Activated CD4-positive, alpha-beta T cell treated with anti-CD3 and anti-CD28 coated beads for 4 hours (primary cell): ENCODE data around the gene FLOT1.
"Not testable (repeated sequence)": the region's sequence is repeated elsewhere in the genome, so short reads cannot be mapped to it uniquely, and the experiment has no call there.

Experiments used
- DNase-seq, 2 donors: peaks; one replicate each; pipeline ENCODE4 v3.0.0-alpha.2; 2020

Gene FLOT1

DNA sequence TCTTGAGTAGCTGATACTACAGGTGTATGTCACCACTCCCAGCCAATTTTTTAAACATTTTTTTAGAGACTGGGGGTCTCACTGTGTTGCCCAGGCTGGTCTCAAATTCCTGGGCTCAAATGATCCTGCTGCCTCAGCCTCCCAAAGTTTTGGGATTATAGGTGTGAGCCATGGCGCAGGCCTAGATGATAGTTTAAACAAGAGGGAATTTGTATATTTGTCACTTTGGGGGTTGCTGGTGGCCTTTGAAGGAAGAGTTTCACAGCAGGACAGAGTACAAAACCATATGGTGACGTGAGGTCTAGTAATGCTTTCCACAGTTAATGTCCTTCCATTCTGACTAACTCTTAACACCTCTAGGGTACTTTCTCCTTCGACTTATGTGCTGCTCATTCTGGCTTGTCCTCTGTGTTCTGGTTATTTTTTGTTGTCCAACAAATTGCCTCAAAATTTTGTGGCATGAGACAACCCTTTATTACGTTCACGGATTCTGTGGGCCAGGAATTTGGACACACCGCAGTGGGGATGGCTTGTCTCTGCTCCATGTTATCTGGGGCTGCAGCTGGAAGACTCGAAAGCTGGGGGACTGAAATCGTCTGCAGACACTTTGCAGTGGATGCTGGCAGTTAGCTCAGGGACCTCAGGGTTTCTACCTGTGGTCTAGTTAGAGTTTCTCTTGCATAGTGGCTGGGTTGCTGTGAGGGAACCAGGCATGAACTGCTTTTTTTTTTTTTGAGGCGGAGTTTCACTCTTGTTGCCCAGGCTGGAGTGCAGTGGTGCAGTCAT, 24.9 kb upstream of the FLOT1 start:
- DNase-seq = no peak

DNA sequence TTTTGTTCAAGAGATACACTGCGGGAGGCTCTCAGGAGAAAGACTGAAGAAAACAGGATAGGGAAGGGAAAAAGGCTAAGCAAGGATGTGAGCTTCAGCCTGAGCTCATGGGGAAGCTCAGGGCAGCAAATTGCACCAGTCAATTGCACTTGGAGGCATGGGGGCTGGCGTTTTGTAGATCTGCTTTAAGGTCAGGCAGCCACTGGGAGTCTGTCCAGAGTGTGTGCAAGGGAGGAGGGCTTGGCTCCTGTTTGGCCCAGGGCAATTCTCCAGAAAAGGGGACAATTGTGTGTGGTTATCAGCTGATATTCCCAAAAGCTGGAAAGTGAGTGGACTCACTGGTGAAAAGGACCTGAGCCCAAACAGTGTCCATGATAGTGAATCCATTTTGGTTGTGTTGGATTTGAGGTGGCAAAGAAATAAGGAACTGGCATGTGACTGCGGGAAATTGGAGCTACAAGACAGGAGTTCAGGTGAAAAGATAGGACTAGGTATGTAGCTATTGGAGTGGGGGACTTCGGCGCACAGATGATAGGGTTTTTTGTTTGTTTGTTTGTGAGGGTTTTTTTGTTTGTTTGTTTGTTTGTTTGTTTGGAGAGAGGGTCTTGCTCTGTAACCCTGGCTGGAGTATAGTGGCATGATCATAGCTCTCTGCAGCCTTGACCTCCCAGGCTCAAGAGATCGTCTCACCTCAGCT, 24.1 kb upstream of the FLOT1 start:
- DNase-seq = no peak

DNA sequence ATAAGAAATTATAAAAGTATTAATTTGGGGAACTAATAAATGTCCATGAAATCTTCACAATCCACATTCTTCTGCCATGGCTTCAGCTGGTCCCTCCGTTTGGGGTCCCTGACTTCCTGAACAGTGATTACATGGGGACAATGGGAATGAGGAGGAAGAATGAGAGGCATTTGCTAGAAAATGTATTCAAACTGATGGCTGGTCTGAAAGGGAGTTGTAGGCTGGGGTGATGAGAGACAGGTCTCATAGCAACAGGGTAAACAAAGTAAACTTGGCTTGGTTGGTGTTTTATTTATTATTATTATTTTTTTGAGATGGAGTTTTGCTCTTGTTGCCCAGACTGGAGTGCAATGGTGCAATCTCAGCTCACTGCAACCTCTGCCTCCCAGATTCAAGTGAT, 23.0 kb upstream of the FLOT1 start:
- not testable (repeated sequence) for DNase-seq

DNA sequence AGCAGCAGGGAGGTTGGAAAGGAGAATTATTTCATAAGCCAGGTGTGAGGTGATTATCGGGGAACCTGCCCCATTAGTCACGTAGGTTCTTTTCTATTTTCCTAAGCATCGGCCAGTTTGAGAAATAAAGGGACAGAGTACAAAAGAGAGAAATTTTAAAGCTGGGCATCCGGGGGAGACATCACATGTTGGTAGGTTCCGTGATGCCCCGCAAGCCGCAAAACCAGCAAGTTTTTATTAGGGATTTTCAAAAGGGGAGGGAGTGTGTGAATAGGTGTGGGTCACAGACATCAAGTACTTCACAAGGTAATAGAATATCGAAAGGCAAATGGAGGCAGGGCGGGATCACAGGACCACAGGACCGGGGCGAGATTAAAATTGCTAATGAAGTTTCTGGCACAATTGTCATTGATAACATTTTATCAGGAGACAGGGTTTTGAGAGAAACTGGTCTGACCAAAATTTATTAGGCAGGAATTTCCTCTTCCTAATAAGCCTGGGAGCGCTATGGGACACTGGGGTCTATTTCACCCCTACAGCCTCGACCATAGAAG, 22.1 kb upstream of the FLOT1 start:
- not testable (repeated sequence) for DNase-seq

DNA sequence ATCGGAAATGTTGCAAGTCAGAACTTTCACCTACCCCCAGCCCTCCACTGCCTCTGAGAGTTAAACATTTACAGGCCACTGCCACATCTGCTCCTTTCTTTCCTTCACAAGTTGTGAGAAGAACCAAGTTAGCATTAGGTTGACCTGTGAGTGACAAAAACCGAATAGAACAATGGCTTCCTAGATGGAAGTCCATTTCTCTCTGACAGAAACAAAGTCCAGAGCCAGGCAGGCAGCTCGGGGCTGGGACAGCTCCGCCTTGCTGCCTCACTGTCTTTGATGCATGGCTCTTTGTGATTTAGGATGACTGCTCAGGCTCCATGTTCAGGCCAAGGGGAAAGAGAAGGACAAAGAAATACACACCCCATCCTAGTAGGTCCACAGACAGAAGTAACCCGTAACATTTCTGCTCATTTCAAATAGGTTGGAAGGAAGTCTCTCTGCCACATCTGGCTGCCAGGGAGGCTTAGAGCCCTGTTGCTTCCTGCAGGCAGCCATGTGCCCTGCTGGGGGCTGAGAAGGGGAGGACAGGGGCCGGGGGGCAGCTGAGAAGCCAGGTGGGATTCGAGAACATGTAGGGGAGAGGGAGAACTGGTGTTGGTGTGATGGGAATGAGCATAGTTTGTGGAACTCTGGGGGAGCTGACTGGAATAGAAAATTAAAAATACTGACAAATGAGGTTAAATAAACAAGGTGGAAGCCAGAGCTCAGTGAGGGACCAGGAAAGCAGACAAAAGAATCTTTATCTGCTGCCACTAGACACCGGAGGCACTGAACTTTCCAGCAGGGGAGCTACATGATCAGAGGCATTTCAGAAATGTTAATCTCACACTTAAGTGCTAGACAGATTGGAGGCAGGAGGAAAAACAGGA, 21.4 kb upstream of the FLOT1 start:
- DNase-seq = no peak

DNA sequence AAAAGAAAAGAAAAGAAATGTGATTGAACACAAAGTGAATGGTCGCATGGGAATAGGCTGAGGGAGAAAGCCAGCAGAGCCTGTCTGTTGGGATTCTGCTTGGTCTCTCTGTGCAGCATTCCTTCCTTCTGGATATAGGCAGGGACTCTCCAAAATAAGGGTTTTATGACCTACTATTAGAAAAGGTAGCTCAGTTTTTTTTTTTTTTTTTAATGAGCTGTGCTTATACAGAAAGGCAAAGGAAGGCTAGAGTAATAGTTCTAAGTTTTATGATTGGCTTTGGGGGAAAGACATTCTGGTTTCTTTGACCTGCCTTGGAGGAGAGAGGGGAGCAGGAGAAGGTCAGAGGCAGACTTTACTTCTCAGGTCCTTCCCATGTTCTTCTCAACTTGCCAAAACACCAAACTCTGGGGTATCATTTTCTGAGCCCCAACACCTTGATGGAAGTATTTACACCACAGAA, 20.7 kb upstream of the FLOT1 start:
- no peak for DNase-seq

DNA sequence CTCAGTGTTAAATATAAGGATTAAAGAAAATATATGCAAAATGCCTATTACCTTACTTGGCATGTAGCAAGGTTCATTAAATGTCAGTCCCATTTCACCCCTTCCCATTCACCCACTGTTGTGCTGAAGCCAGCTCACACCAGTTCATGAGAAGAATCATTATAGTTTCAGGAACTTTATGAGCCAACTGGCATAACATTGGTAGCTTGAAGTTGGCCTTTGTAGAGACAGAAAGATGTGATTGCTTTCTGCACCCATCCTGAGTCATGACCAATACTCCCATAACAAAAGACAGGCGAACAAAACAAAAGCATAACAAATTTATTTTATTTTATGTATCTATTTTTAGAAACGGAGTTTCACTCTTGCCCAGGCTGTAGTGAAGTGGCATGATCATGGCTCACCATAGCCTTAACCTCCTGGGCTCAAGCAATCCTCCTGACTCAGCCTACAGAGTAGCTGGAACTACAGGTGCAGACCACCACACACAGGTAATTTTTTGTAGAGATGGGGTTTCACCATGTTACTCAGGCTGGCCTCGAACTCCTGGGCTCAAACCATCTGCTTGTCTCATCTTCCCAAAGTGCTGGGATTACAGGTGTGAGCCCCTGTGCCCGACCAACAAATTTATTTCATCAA, 19.4 kb upstream of the FLOT1 start:
- no peak for DNase-seq

DNA sequence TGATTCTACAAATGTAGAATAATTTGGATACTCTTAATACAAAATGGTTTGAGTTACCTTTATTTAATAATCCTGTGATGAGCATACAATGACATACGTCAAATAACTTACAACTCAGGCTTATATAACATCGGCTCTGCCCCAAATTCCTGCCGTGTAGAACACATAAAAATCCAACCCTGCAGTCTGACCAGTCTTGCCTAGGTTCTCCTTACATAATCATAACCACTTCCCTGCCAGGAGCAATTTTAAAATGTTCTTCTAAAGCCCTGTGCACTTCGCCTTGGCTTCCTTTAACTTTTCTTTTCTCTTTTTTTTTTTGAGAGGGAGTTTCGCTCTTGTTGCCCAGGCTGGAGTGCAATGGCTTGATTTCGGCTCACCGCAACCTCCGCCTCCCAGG, 18.1 kb upstream of the FLOT1 start:
- DNase-seq = no peak

DNA sequence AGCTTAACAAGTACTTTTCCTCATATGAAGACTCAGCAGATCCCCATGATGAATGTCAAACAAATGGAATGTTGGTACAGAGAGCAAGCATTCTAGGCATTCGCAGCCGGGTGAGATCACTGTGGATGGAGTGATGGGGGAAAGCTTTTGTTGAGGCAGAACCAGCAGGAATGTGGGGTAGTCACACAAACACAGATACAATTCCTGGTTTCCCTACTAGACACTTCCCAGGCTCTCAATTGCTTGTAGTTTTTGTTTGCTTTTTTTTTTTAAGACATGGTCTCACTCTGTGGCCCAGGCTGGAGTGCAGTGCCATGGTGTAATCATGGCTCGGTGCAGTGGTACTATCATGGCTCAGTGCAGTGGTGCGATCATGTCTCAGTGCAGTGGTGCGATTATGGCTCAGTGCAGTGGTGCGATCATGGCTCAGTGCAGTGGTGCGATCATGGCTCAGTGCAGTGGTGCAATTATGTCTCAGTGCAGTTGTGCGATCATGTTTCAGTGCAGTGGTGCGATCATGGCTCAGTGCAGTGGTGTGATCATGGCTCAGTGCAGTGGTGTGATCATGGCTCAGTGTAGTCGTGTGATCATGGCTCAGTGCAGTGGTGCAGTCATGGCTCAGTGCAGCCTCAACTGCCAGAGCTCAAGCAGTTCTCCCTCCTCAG, 17.2 kb upstream of the FLOT1 start:
- no peak for DNase-seq

DNA sequence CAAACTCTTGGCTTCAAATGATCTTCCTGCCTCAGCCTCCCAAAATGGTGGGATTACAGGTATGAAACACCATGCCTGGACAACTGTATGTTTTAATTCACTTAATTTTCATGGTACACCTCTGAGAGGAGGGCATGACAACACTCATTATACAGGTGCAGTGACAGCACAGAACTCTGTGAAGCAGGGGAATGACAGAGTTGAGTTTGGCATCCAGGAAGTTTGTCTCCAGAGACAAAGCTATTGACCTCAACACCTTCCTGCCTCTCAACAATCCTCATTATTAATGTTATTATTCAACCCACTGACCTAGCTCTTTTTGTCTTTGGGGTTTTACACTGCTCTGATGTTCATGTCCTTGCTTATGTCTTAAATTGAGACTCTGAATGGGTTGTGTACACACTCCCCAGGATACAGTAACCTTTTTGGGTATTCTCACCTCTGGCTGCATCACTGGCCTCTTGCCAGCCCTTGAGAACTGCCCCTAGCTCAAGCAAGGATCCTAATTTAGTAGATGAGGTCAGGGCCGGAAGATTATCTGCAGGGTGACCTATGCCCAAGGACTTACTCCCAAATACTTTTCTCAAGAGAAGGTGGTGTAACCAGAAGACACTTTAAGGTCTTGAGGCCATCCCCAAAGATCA, 14.9 kb upstream of the FLOT1 start:
- no peak for DNase-seq

DNA sequence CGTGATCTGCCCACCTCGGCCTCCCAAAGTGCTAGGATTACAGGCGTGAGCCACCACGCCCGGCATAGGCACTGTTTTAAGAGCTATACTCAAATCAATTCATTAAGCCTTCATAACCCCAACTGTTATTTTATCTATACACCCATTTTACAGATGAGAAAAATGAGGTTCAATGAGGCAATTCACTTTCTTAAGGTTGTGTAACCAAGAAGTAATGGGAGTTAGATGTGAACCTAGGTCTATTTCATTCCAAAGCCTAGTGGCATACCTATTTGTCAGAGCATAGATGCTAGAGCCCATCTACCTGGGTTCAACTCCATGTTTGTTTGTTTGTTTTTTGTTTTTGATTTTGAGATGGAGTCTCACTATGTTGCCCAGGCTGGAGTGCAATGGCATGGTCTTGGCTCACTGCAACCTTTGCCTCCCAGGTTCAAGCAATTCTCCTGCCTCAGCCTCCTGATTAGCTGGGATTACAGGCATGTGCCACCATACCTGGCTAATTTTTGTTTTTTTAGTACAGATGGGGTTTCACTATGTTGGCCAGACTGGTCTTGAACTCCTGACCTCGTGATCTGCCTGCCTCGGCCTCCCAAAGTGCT, 14.0 kb upstream of the FLOT1 start:
- not testable (repeated sequence) for DNase-seq

DNA sequence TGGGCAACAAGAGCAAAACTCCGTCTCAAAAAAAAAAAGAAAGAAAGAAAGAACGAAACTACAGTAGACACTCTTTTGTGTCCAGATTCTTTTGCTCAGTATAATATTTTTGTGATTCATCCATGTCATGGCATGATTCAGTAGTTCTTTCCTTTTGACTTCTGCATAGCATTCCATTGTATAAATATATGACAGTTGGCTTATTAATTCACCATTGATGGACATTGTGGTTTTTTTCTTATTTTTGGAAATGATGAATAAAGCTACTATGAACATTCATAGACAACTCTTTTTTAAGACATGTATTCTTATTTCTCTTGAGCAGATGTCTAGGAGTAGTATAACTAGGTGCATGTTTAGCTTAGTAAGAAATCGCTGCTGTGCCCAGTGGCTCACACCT, 12.1 kb upstream of the FLOT1 start:
- no peak for DNase-seq

DNA sequence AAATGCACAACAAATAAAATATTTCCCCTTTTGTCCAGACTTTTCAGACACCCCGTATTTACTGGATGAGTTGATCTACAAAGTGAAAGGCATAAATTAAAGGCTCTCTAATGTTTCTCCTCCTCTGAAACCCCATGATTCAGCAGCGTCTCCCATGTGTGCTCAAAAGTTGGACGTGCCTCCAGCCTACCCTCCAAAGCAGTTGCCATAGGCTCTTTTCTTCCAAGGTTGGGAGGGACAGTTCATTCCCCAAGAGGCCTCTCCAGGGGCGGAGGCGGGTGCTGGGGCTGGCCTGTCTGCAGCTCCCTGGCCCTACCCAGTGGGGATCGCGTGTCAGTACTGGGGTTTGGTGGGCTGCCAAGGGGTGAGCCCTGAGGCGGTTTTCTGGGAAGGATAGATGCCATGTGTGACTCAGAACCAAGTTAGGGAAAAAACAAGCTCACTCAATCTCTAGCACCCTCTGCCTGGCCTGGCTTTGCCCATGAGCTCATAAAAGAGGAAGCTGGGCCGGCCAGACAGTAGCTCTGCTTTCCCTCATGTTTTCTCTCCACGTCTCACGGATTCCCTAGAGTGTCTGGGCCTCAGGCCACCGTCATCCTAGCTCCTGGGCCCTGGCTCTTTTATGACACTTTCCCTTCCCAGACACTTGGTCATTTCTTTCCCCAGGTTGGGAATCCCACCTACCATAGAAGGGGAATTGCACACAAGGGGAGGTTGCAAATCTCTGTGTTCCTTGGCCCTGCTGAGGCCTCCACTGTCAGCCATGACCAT, 9.9 kb upstream of the FLOT1 start:
- DNase-seq = no peak

DNA sequence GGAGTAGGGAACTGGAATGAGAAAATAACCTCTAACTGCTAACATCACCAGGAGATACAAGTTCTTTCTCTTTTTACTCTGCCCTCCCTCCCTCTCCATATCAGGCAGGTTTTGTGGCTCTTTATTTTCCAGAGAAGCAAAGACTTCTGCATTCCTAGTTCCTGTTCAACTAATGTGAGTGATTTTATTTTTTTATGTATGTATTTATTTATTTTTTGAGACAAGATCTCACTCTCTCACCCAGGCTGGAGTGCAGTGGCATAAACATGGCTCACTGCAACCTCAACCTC, 7.8 kb upstream of the FLOT1 start:
- no peak for DNase-seq

DNA sequence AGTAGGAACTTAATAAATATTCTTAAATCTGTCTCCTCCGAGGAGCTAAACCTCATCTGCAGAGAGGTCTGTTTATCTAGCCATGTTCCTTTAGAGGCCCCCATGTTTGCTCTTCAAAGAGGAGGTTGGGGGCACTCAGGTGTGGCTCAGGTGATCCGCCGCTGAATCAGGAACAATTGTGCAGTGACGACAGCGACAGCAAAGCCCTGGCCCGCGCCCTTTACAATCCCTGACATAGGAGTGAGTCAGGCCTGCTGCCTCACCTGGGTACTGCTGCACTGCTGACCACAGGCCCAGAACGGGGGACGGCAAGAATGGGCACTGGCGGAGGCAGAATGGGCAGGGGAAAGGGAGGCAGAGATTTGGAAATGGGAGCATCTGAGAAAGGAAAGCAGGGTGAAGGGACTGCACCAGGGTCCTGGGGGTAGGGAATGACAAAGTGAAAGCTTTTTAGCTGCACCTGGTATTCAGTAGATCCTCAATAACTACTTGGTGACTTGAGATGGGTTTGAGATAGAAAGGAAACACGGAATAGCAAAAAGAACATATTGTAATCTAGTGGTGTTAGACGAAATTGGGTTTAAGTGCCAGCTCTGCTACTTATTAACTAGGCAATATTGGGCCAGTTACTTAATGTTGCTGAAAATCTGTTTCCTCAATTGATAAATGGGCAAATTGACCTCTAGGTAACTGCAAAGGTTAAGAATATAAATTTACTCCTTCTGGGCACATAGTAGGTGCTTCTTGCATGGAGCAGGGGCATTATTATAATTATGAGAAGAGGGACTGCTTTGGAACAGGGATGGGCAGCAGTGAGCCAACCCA, 7.3 kb upstream of the FLOT1 start:
- no peak for DNase-seq

DNA sequence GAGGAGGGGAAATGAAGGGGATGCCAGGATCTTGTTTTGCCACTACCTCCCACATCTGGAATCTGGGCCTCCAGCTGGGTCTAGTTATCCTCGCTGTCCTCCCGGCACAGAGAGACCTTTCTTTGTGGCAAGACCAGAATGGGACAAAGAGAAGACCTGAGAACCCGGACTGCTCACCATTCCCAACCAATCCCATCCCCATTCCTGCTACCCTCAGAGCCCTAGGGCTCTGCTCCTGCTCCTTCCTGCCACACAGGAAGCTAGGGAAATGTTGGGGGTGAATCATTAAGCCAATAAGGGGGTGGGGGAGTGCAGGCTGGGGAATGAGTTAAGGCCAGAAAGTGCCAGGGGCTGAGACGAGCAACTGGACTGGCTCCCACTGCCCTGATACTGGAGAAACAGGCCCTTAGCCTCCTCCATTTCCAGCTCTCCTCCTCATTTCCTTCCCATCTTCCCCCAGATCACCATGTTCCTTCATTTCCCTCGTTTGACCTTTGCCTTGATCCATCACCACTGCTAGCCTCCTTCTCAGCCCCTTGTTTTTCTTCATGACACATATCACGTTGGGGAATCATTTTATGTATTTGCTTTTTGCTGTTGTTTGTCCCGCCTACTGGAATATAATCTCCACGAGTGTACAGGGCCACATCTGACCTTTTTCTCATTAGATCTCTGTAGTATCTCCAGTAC, 6.5 kb upstream of the FLOT1 start:
- no peak for DNase-seq

DNA sequence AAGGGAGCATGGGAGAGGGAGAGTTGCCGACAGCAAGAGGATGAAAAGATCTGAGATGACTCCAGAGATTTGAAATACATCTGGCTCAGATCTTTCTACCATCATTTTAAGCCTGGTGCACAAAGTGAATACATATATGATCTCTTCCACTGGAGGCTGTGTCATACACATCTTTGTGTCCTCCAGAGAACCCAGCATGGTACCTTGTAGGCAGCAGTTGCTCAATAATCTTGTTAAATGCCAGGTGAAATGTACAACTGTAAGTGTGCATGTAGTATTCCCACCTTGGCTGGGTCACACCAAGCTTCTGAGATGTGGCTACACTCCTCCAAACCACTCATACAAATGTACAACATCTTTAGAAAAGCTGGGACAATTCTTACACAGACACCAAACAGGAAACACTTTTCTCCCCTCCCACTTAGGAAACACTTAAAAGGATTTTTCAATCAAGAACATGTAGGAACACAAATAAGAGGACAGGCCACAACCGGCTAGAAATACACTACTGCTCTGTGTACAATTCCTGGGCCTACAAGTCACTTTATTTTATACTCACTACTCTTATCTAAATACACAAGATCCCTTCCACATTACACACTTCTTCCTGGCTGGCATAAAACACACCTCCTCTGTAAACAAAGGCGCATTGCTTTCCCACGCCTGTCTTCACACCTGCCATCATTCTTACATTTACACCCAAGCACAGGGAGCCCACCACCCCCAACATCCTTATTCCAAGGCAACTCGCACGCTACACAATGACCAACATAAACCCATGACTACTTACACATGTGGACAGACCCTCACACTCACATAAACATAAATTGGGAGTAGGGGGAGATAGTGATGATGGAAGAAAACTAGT, 5.6 kb upstream of the FLOT1 start:
- no peak for DNase-seq

DNA sequence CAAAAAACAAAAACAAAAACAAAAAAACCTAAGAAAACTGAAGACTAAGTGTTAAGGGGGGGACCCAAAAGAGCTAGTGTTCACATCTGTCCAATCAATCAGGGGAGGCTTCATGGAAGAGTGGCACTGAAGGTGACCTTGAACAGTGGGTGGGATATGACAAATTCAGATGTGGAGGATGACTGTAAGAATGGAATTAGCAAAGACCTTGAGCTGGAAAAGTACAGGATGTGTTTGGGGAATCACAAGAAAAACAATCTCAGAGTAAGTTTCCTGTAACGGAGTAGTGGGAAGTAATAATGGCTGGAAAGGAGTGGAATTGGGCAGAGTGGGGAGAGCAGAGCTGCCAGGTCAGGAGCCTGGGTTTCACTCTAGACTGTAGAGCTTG, 4.8 kb upstream of the FLOT1 start:
- DNase-seq = no peak
